SK-N-SH (cell line): ENCODE results near the gene ZSCAN25. TPM values are rescaled to one million over a fixed set of nuclear protein-coding genes. Genes with fewer than 3 reads are reported as not detected.

Source experiments
- CTCF ChIA-PET: fragments of 300-600, 350-600 bp; formaldehyde crosslinking; extraction: SDS; loops from one replicate; lab custom pipeline; 2021; lab: Yijun Ruan, JAX
- POLR2A ChIA-PET: fragments of 350-600 bp; sonication (Branson Sonifier 250); formaldehyde crosslinking; extraction: SDS; loops from one replicate; lab custom pipeline; 2020; ENCODE audit warnings: antibody characterized with exemption, inconsistent platforms; lab: Yijun Ruan, JAX
- DNase-seq: peaks from one replicate; pipeline ENCODE4 v3.0.0; 2012
- H2AFZ ChIP-seq: fragments of 200-600 bp; sonication (generic); 2 replicates; pipeline ENCODE4 v1.8.1; 2016; ENCODE audit warnings: antibody characterized with exemption, mild to moderate bottlenecking, low read depth
- H3F3A ChIP-seq: fragments of 200-600 bp; sonication (generic); replicated peaks from 2 replicates; pipeline ENCODE3; 2016; ENCODE audit warnings: antibody characterized with exemption, mild to moderate bottlenecking; ENCODE audit not compliant: insufficient read depth
- H3K27ac ChIP-seq, 2 experiments: fragments of 200-500 bp in 1 of 2; fragments of 200-600 bp in 1 of 2; sonication (Bioruptor generic) in 1 of 2; sonication (generic), shearing (Covaris generic) in 1 of 2; 2 replicates each; pipeline versions ENCODE4 v1.5.1 to v1.6.1; 2014 to 2016; ENCODE audit warnings: low read depth in 2 of 2, inconsistent platforms in 1 of 2, low read length in 1 of 2, mild to moderate bottlenecking in 1 of 2, mixed read lengths in 1 of 2
- H3K27me3 ChIP-seq: fragments of 200-600 bp; sonication (generic), shearing (Covaris generic); 2 replicates; pipeline ENCODE4 v1.6.1; 2016; ENCODE audit warnings: mixed run types; ENCODE audit not compliant: insufficient read depth
- H3K36me3 ChIP-seq, 2 experiments: fragments of 200-500 bp in 1 of 2; fragments of 200-600 bp in 1 of 2; sonication (Bioruptor generic) in 1 of 2; sonication (generic) in 1 of 2; replicated peaks in 1 of 2; 2 replicates each; pipeline versions ENCODE3 to v1.5.1; 2014 to 2016; ENCODE audit warnings: low read length in 1 of 2, mild to moderate bottlenecking in 1 of 2; ENCODE audit not compliant: insufficient read depth in 2 of 2, control insufficient read depth in 1 of 2
- H3K4me1 ChIP-seq, 2 experiments: fragments of 200-500 bp in 1 of 2; fragments of 200-600 bp in 1 of 2; sonication (Bioruptor generic) in 1 of 2; sonication (generic), shearing (Covaris generic) in 1 of 2; 2 replicates each; pipeline versions ENCODE4 v1.5.1 to v1.6.1; 2014 to 2016; ENCODE audit warnings: low read depth in 1 of 2, low read length in 1 of 2, mixed run types in 1 of 2; ENCODE audit not compliant: insufficient read depth in 2 of 2, control insufficient read depth in 1 of 2
- H3K4me2 ChIP-seq: fragments of 200-600 bp; sonication (generic), shearing (Covaris generic); 2 replicates; pipeline ENCODE4 v1.6.1; 2017; ENCODE audit warnings: mixed run types
- H3K4me3 ChIP-seq, 2 experiments: fragments of 200-500 bp in 1 of 2; fragments of 200-600 bp in 1 of 2; sonication (Bioruptor generic) in 1 of 2; sonication (generic), shearing (Covaris generic) in 1 of 2; 2 replicates each; pipeline versions ENCODE4 v1.5.1 to v1.8.1; 2014 to 2016; ENCODE audit warnings: low read depth in 2 of 2, inconsistent platforms in 1 of 2, low read length in 1 of 2, mild to moderate bottlenecking in 1 of 2, mixed read lengths in 1 of 2, moderate library complexity in 1 of 2
- H3K79me2 ChIP-seq: fragments of 200-600 bp; sonication (generic); 2 replicates; pipeline ENCODE4 v1.8.1; 2017; ENCODE audit warnings: mild to moderate bottlenecking; ENCODE audit not compliant: insufficient read depth
- H3K9ac ChIP-seq: fragments of 200-600 bp; sonication (generic); 2 replicates; pipeline ENCODE4 v1.6.1; 2017; ENCODE audit warnings: mixed run types
- H3K9me2 ChIP-seq: fragments of 200-600 bp; sonication (generic); 2 replicates; pipeline ENCODE4 v1.6.1; 2017; ENCODE audit warnings: mixed run types
- H3K9me3 ChIP-seq: fragments of 200-600 bp; sonication (generic); 2 replicates; pipeline ENCODE4 v1.6.1; 2017; ENCODE audit warnings: mixed run types, mild to moderate bottlenecking, moderate library complexity
- H4K20me1 ChIP-seq: fragments of 200-600 bp; sonication (generic); 2 replicates; pipeline ENCODE4 v1.6.1; 2017; ENCODE audit warnings: mild to moderate bottlenecking, mixed run types; ENCODE audit not compliant: insufficient read depth
- CHD2 ChIP-seq: fragments of 150-350 bp; IDR thresholded peaks from 2 replicates; pipeline ENCODE4 v1.6.1; 2018; ENCODE audit warnings: low read length; ENCODE audit not compliant: partially characterized antibody
- CTCF ChIP-seq: fragments of 200-600 bp; sonication (generic); IDR thresholded peaks from 2 replicates; pipeline ENCODE4 v1.6.1; 2017; ENCODE audit warnings: antibody characterized with exemption, mild to moderate bottlenecking, moderate library complexity
- ELF1 ChIP-seq: IDR thresholded peaks from 2 replicates; pipeline ENCODE4 v1.4.0; 2012
- EP300 ChIP-seq, 2 experiments: IDR thresholded peaks; 2 replicates each; pipeline versions ENCODE4 v1.4.0 to v1.6.1; 2012; ENCODE audit warnings: borderline replicate concordance in 1 of 2, low read depth in 1 of 2, low read length in 1 of 2
- FOSL2 ChIP-seq: IDR thresholded peaks from 2 replicates; pipeline ENCODE4 v1.4.0; 2012; ENCODE audit warnings: low read depth, mild to moderate bottlenecking, moderate library complexity, borderline replicate concordance
- FOXJ3 ChIP-seq: sonication (generic); formaldehyde crosslinking; IDR thresholded peaks from 2 replicates; pipeline ENCODE4 v1.5.1; 2020; ENCODE audit warnings: mild to moderate bottlenecking, missing genetic modification reagents
- GABPA ChIP-seq: IDR thresholded peaks from 2 replicates; pipeline ENCODE4 v1.4.0; 2012; ENCODE audit warnings: low read depth, mild to moderate bottlenecking
- GATA2 ChIP-seq: sonication (generic); formaldehyde crosslinking; IDR thresholded peaks from 2 replicates; pipeline ENCODE4 v1.5.0; 2020; ENCODE audit warnings: mild to moderate bottlenecking, missing genetic modification reagents
- JUND ChIP-seq: IDR thresholded peaks from 2 replicates; pipeline ENCODE4 v1.4.0; 2012
- MEF2A ChIP-seq: IDR thresholded peaks from 2 replicates; pipeline ENCODE4 v1.4.0; 2012; ENCODE audit warnings: low read depth, borderline replicate concordance
- MXI1 ChIP-seq: IDR thresholded peaks from 2 replicates; pipeline ENCODE4 v1.6.1; 2012; ENCODE audit warnings: mild to moderate bottlenecking, low read depth, low read length, improper control_type of control experiment
- NFIC ChIP-seq: IDR thresholded peaks from 2 replicates; pipeline ENCODE4 v1.4.0; 2012; ENCODE audit warnings: borderline replicate concordance
- NRF1 ChIP-seq: IDR thresholded peaks from 2 replicates; pipeline ENCODE4 v1.6.1; 2012; ENCODE audit warnings: low read depth, mild to moderate bottlenecking, low read length
- PBX3 ChIP-seq: IDR thresholded peaks from 2 replicates; pipeline ENCODE4; 2012
- POLR2AphosphoS5 ChIP-seq: IDR thresholded peaks from 2 replicates; pipeline ENCODE4 v1.6.1; 2012; ENCODE audit warnings: low read depth, low read length
- RAD21 ChIP-seq: IDR thresholded peaks from 2 replicates; pipeline ENCODE4 v1.6.1; 2012; ENCODE audit warnings: mild to moderate bottlenecking, low read length
- RCOR1 ChIP-seq: fragments of 150-350 bp; IDR thresholded peaks from 2 replicates; pipeline ENCODE4 v1.6.1; 2017; ENCODE audit warnings: antibody characterized with exemption, low read length
- REST ChIP-seq: IDR thresholded peaks from 2 replicates; pipeline ENCODE4 v1.6.1; 2012; ENCODE audit warnings: mild to moderate bottlenecking, low read depth, low read length, moderate library complexity
- RFX5 ChIP-seq: IDR thresholded peaks from 2 replicates; pipeline ENCODE4 v1.6.1; 2012; ENCODE audit warnings: mild to moderate bottlenecking, improper control_type of control experiment, low read length
- TEAD4 ChIP-seq: IDR thresholded peaks from 2 replicates; pipeline ENCODE4 v1.4.0; 2012; ENCODE audit warnings: mild to moderate bottlenecking, borderline replicate concordance; ENCODE audit not compliant: insufficient read depth
- ZBTB33 ChIP-seq: IDR thresholded peaks from 2 replicates; pipeline ENCODE4 v1.4.0; 2012; ENCODE audit warnings: low read depth, borderline replicate concordance
- WGBS: methylation state at CpG from one replicate; pipeline ENCODE4 v1.1.6; 2017; ENCODE audit warnings: low lambda C conversion rate; 5-methylcytosine and 5-hydroxymethylcytosine counted together
- polyA plus RNA-seq, 3 experiments: library from polyadenylated mRNA; depleted of rRNA; stranded (reverse); fragments of >200 nt; gene quantifications; 2 replicates each; pipeline ENCODE4 v1.2.3, GENCODE V29; 2012

Gene ZSCAN25
- polyA plus RNA-seq, 1 of the 3 experiments (the other 2 are of a cell fraction) = 14.9 TPM

- CTCF ChIA-PET = no interaction called here
- H3K27me3 ChIP-seq = no peaks in the 10 kb centered on the region
- H3K4me2 ChIP-seq = no peak overlapping the region
- H3K27ac ChIP-seq = no peak overlapping the region
- no peaks in the 10 kb centered on the region for H4K20me1 ChIP-seq
- TF ChIP-seq POLR2AphosphoS5 = no peak
- TF ChIP-seq RFX5 = no peak
- no peak for TF ChIP-seq ELF1
- no peak for TF ChIP-seq FOSL2
- no peak for TF ChIP-seq ZBTB33
- no peak for TF ChIP-seq RAD21
- H3F3A ChIP-seq = peaks cover 5% of the 10 kb centered on the region
- H3K9me2 ChIP-seq = no peaks in the 10 kb centered on the region
- H3K9me3 ChIP-seq = no peaks in the 10 kb centered on the region
- no peak for DNase-seq
- H3K79me2 ChIP-seq = peaks cover 25% of the 10 kb centered on the region
- H3K4me1 ChIP-seq = no peaks in the 10 kb centered on the region
- 88% methylated on average over 9 of the region's 9 CpGs for WGBS
- no peak overlapping the region for H2AFZ ChIP-seq
- POLR2A ChIA-PET = interaction anchor here (0.8 kb wide), 1 partner anchor 44 kb away, joined by 3 read pairs; no protein-coding TSS in a partner anchor
- no peak overlapping the region for H3K9ac ChIP-seq
- H3K36me3 ChIP-seq = peaks cover 82 to 95% of the 10 kb centered on the region in 2 experiments
- H3K4me3 ChIP-seq = no peak overlapping the region
Observed at GRCh38 chr7:99623702-99624447, 7.1 kb downstream of the ZSCAN25 start.

GRCh38 chr7:99624484-99624883 lies 7.7 kb downstream of the ZSCAN25 start:
- CTCF ChIA-PET = no interaction called here
- POLR2A ChIA-PET = interaction anchor here (0.8 kb wide), 1 partner anchor 44 kb away, joined by 3 read pairs; no protein-coding TSS in a partner anchor
- H3K36me3 ChIP-seq = peaks cover 77 to 95% of the 10 kb centered on the region in 2 experiments
- no peak overlapping the region for H2AFZ ChIP-seq
- H3K79me2 ChIP-seq = peaks cover 20% of the 10 kb centered on the region
- no peak overlapping the region for H3K9ac ChIP-seq
- 97% methylated on average over 16 of the region's 16 CpGs for WGBS
- no peak overlapping the region for H3K27ac ChIP-seq
- H4K20me1 ChIP-seq = no peaks in the 10 kb centered on the region
- H3K9me2 ChIP-seq = no peaks in the 10 kb centered on the region
- no peak for DNase-seq
- H3F3A ChIP-seq = peaks cover 5% of the 10 kb centered on the region
- H3K4me1 ChIP-seq = no peaks in the 10 kb centered on the region
- no peak overlapping the region for H3K4me2 ChIP-seq
- no peaks in the 10 kb centered on the region for H3K27me3 ChIP-seq
- H3K9me3 ChIP-seq = no peaks in the 10 kb centered on the region
- H3K4me3 ChIP-seq = no peak overlapping the region
- TF ChIP-seq EP300 (IDR thresholded peaks at IDR 0.05; ENCODE audit: borderline replicate concordance in 1 of 2, low read depth in 1 of 2, low read length in 1 of 2) (no peak), CHD2 (no peak), CTCF (no peak), REST (no peak), MXI1 (no peak), TEAD4 (no peak), PBX3 (no peak), FOXJ3 (CRISPR knock-in tag) (no peak), GABPA (no peak), NFIC (no peak), RFX5 (no peak), GATA2 (CRISPR knock-in tag) (no peak), RCOR1 (no peak), MEF2A (no peak), NRF1 (no peak), JUND (no peak)
